ENCODE results near the gene WARS2. TPM values are rescaled to one million over a fixed set of nuclear protein-coding genes. Genes with fewer than 3 reads are reported as not detected.

Gene WARS2
- total RNA-seq, 2 experiments from 2014 or later, result 7.0 to 11.0 TPM

GRCh38 chr1:119003413-119004128, 136.9 kb downstream of the WARS2 start:
- no peak for DNase-seq (ENCODE audit: low spot score)
- H3K27ac ChIP-seq (ENCODE audit: low read depth, low read length, poor library complexity, severe bottlenecking), result no peak overlapping the region
- H3K9me2 ChIP-seq (ENCODE audit: insufficient read depth, low read length), result no peaks in the 10 kb centered on the region
- ChIA-PET CTCF (ENCODE audit: unreplicated experiment) (no interaction called here), POLR2A (no interaction called here)
- no peaks in the 10 kb centered on the region for H3K36me3 ChIP-seq (ENCODE audit: insufficient read depth, low read length)
- H3K4me3 ChIP-seq (ENCODE audit: low read depth, low read length, poor library complexity, severe bottlenecking), result no peak overlapping the region
- H3K4me2 ChIP-seq (ENCODE audit: low read length), result no peak overlapping the region
- no peaks in the 10 kb centered on the region for H4K20me1 ChIP-seq (ENCODE audit: insufficient read depth, low read length)
- no peaks in the 10 kb centered on the region for H3K79me2 ChIP-seq (ENCODE audit: insufficient read depth, low read depth, low read length)
- TF ChIP-seq CTCF (conservative IDR thresholded peaks at IDR 0.05; ENCODE audit: low read length) (peak; percentile 31; the same call in 1 of the 2 replicates), EZH2phosphoT487 (IDR thresholded peaks at IDR 0.05; ENCODE audit: borderline replicate concordance, low read depth, low read length) (no peak)
- BruUV-seq (replicated peaks), result no TSS peak
- no peaks in the 10 kb centered on the region for H3K9me3 ChIP-seq (ENCODE audit: low read length)
- intact Hi-C loops (cut with micrococcal nuclease; ENCODE audit: unreplicated experiment), result no loop called here
- no peaks in the 10 kb centered on the region for H3K4me1 ChIP-seq (ENCODE audit: insufficient read depth, low read length, poor library complexity, severe bottlenecking)
- no peak overlapping the region for H2AFZ ChIP-seq (ENCODE audit: low read length)

- BruUV-seq (replicated peaks), result no TSS peak
- Histone ChIP-seq H3K4me1 (ENCODE audit: insufficient read depth, low read length, poor library complexity, severe bottlenecking) (no peaks in the 10 kb centered on the region), H3K4me3 (ENCODE audit: low read depth, low read length, poor library complexity, severe bottlenecking) (no peak overlapping the region), H3K9me2 (ENCODE audit: insufficient read depth, low read length) (no peaks in the 10 kb centered on the region), H3K4me2 (ENCODE audit: low read length) (no peak overlapping the region), H2AFZ (ENCODE audit: low read length) (no peak overlapping the region), H4K20me1 (ENCODE audit: insufficient read depth, low read length) (no peaks in the 10 kb centered on the region), H3K79me2 (ENCODE audit: insufficient read depth, low read depth, low read length) (no peaks in the 10 kb centered on the region), H3K27ac (ENCODE audit: low read depth, low read length, poor library complexity, severe bottlenecking) (no peak overlapping the region), H3K36me3 (ENCODE audit: insufficient read depth, low read length) (no peaks in the 10 kb centered on the region), H3K9me3 (ENCODE audit: low read length) (no peaks in the 10 kb centered on the region)
- no peak for TF ChIP-seq CTCF (conservative IDR thresholded peaks at IDR 0.05; ENCODE audit: low read length)
- no peak for TF ChIP-seq EZH2phosphoT487 (IDR thresholded peaks at IDR 0.05; ENCODE audit: borderline replicate concordance, low read depth, low read length)
- intact Hi-C loops (cut with micrococcal nuclease; ENCODE audit: unreplicated experiment), result no loop called here
- ChIA-PET CTCF (ENCODE audit: unreplicated experiment) (no interaction called here), POLR2A (no interaction called here)
- DNase-seq (ENCODE audit: low spot score), result no peak
Observed at GRCh38 chr1:119002028-119002686, 138.3 kb downstream of the WARS2 start.
